ENCODE data around the gene ZMYND19.

DNA sequence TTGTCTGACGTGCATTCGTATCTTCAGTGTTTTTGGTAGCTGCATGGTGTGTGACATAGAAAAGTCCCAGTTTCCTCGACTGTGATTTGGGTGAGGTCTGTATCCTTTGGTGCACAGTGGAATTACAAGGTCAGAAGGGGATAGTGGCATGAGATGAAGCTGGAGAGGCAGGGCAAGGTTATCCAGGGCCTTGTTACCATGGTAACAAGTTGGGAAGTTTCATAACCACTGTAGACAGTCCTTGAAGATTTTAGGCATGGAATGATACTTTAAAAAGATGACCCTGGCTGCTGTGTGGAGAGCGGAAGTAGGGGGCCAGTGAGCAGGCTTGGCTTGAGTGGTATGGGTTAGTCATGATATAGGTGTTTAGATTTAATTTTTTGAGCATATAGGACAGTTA lies 40.4 kb upstream of the ZMYND19 start:
- TF ChIP-seq RAD21 (IDR thresholded peaks at IDR 0.05; ENCODE audit: low read length): no peak
- no peak for TF ChIP-seq CTCF (conservative IDR thresholded peaks at IDR 0.05; ENCODE audit: low read depth, low read length)
- no peak for TF ChIP-seq USF2 (IDR thresholded peaks at IDR 0.05; ENCODE audit: low read depth, low read length)
- TF ChIP-seq FOS (IDR thresholded peaks at IDR 0.05; ENCODE audit: low read depth, low read length): no peak
- no peak for TF ChIP-seq POLR2A (IDR thresholded peaks at IDR 0.05; ENCODE audit: low read depth, low read length)
